Loucy (cell line): ENCODE results near the gene KRT82.

ENCODE experiments used
- CTCF ChIP-seq: fragments of 200-600 bp; sonication (generic); conservative IDR thresholded peaks from 2 replicates; pipeline ENCODE4 v1.5.1; 2014; ENCODE audit warnings: mild to moderate bottlenecking, antibody characterized with exemption, low read length
- EZH2phosphoT487 ChIP-seq: fragments of 200-600 bp; IDR thresholded peaks from 2 replicates; pipeline ENCODE4 v1.6.1; 2018; ENCODE audit warnings: antibody characterized with exemption, mild to moderate bottlenecking, moderate library complexity, borderline replicate concordance

DNA sequence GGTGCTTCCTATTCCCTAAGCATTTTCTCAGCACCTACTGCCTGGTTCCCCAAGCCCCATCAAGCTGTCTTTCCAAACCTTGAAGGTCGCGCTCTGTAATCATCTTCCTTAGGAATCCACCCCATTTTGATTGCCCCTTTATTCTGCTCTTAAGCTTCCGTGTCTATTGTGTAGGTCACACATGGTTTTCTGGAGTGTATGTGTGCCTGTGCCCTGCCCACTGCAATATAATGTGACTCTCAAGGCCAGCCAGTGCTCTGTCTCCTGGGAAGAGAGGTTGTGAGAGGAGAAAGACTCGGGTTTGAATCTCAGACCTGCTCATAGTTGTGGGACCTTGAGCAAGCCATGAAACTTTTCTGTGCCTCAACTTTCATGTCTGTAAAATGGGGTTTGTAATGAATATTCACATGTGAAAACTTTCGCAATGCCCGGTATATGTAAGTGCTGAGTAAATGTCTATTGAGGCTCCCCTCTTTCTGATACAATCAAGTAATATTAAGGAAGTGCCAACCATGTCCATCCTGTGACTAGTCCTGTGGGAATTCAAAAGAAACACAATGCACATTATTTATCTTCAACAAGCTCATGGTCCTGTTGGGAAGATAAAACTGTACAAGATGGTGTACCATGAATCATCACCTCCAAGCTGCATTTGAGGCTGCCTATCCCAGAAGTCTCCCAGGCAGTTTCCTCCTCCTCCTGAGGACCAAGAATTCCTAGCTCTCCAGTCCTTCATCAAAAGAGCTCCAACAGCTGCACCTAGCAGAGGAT, 28.8 kb upstream of the KRT82 start:
- TF ChIP-seq CTCF = no peak
- TF ChIP-seq EZH2phosphoT487 = no peak
